GM19240 (cell line): ENCODE data around the gene FGR.
"Not testable (repeated sequence)": the region's sequence is repeated elsewhere in the genome, so short reads cannot be mapped to it uniquely, and the experiment has no call there.

Experiments
- DNase-seq: peaks from one replicate; pipeline ENCODE4 v3.0.0; 2011; ENCODE audit warnings: low spot score; ENCODE audit not compliant: insufficient read length

FGR gene

DNA sequence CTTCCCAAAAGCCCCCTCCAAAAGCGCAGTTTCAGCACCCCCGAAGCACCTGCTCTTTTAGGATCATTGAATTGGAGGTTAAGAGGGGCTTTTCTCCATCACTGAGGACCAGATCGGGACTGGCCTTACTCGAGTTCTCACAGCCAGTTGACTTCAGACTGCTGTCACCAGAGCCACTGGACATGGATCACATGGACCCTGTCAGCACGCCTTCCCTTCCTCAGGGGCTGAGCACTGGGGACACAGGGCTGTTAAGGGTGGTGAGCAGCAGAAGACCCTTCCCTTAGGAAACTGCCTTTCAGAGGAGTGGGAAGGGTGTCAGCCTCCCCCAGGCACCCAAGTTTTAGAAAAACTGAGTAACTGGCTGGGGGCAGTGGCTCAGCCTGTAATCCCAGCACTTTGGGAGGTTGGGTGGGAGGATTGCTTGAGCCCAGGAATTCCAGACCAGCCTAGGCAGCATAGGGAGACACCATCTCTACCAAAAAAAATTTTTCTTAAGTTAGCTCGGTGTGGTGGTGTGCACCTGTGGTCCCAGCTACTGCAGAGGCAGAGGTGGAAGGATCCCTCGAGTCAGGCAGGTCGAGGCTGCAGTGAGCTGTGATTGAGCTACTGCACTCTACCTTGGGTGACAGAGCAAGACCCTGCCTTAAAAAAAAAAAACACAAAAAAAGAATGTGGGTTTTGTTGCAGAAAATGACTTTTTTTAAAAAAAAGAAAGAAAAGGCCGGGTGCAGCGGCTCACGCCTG lies 584 bp upstream of the FGR start:
- no peak for DNase-seq

DNA sequence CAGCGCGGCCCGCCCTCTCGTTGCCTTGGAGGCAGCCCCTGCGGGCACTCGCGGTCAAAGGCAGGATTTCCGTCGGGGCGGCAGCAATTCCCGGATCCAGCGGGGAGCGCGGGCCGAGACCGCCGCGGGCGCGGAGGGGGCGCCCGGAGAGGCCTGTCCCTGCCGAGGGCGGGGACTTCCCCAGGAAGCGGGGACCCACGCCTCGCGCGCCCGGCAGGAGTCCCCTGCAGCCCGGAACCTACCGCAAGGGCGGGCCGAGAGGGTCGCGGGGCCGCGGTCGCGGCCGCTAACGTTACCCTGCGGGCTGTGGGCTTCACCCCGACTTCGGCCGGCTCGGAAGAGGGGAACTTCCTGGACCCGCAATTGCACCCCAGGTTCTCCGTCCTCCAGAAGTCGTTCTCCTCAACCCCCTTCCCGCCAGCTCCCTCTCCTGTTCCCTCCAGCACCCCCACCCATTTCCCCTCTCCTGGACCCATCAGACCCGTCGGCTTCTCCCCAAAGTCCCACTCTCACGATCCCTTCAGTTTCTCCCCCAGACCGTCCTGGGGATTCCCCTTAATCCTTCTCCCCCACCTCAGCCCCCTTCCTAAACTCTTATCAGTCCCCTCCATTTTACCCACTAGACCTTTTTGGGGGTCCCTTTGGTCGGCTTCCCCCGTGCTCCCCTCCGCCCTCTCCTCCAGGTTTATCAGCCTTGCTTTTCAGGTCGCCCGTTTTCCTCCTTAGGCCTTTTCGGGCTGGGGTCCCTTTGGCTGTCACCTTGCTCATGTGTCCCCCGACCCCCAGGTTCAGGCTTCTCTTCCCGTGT lies 604 bp downstream of the FGR start:
- no peak for DNase-seq

DNA sequence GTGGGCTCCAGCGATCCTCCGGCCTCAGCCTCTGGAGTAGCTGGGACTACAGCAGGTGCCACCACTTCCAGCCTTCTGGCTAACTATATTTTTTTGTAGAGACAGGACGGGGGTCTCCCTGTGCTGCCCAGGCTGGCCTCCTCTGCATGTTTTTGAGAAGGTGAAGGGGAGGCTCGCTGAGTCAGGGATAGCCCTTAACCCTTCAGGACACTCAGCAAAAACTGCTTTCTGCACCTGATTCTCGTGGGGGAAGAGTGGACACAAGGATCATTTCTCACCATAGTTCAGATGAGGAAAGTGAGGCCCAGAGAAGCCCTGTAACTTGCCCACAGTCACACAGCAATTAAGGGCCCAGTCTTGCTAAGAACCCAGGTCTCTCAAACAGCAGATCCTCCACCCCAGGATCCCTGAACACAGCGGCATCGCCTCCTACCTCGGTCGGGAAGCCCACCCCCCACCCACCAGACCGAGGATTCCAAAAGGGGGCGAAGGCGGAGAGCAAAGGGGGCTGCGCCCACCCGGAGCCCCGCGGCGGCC lies 1.3 kb downstream of the FGR start:
- DNase-seq: no peak

DNA sequence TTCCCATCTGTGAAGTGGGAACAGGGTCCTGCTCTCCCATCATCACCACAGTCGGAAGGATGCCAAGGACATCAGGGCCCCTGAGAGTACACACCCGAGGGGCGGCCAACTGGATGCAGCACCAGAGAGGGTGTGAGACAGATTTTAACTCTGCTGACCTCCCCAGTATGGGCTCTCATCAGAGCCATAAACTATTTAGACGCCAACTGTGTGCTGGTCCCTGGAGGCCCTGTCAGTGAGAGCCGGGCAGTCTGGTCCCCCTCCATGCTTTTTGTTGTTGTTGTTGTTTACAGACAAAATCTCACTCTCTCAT lies 1.7 kb downstream of the FGR start:
- DNase-seq: no peak

DNA sequence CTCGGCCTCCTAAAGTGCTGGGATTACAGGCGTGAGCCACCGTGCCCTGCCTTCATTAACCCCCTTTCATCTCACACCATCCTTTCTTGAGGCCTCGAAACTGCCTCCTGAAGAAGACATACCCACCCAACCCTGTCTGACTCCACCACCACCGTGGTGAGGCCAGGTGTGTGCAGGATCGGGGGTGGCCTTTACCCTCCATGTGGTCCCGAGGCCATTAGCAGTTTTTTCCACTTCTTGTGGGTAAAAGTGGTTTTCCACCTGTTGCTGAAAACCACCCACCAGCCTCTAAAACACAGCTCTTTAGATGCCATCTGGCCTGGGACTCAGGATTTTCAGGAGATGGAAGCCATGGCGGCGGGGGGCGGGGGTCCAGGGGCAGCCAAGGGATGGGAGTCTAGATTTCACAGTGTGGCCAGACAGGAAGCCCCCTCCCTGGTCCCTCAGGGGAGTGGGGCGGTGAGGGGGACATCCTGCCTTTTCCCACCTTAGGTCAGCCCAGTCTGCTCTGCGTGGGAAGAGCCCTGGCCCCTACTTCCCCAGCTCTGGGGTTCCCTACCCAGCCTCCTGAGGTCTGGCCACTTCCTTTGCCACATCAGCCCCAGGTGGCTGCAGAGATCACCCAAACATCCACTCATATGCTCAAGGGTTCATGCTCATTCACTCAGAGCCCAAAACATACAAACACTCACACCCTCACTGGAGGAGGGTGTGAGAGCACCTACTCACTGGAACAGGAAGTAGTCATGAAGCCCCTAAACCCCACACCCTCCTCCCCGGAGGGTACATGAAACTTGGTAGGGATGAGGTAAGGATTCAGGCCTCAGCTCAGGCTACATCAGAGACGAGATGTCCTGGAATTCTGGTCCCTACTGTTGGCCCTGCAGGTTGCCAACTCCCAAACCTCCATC lies 2.3 kb downstream of the FGR start:
- DNase-seq: no peak

DNA sequence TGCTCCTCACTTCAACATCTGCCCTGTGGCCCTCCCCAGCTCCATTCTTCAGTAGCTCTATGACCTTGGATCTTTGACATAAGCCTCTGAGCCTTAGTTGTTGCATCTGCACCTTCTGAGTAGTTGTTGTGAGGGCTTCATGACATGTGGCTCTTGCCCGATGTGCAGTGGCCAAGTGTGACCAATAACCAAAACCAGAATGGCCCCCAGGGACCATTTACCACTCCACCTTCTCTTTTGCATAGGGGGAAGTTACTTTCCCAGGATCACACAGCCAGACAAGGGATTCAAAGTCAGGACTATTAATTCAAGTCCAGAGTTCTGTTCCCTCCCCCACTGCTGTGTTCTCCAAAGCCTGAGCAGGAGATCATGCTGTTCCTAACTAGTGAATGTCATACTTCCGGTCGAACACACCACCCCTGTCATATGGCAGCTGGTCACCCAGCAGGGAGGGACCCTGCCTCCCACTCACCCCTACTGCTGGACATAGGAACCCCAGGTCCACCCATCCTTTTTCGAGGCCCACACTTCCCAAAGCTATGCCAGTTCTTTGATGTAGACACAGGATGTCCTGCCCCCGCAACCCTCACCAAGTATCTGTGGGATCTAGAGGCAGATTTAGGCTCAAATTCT lies 4.0 kb downstream of the FGR start:
- DNase-seq: no peak

DNA sequence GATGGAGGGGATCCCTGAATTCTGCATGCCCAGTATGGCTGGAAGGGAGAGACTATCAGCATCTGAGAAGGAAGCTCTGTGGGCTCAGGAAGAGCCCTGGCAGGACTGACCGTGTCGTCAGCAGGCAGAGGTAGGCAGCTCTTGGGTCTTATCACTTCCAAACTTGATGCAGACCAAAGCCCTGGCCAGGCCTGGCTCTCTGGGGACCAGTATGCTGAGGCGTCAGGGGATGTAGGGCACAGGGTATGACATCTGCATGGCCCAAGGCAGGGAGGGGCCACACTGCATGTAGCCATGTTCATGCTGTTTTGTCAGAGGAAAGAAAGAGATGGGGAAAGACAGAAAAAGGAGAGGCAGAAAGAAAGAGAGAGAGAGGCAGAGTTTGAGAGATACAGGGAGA lies 6.3 kb downstream of the FGR start:
- no peak for DNase-seq

DNA sequence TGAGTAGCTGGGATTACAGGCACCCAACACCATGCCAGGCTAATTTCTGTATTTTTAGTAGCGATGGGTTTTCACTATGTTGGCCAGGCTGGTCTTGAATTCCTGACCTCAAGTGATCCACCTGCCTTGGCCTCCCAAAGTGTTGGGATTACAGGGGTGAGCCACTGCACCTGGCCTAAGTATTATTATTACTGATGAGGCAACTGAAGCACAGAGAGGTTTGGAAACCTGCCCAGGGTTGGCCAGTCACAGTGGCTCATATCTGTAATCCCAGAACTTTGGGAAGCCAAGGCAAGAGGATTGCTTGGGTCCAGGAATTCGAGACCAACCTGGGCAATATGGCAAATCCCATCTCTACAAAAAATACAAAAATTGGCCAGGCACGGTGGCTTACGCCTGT lies 7.3 kb downstream of the FGR start:
- DNase-seq: not testable (repeated sequence)

DNA sequence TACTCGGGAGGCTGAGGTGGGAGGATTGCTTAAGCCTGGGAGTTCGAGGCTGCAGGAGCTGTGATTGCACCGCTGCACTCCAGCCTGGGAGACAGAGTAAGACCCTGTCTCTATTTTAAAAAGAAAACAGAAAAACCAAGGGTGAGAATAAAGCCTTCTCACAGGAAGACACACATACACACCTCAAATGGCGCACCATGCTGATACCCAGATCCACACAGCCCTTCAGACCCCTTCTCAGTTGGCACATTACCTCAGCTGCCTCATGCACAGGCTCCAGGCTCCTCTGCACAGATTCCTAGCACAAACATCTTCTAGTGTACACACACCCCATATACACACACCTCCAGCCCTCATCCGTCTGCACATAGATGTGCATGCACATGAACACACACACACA lies 7.9 kb downstream of the FGR start:
- DNase-seq: no peak

DNA sequence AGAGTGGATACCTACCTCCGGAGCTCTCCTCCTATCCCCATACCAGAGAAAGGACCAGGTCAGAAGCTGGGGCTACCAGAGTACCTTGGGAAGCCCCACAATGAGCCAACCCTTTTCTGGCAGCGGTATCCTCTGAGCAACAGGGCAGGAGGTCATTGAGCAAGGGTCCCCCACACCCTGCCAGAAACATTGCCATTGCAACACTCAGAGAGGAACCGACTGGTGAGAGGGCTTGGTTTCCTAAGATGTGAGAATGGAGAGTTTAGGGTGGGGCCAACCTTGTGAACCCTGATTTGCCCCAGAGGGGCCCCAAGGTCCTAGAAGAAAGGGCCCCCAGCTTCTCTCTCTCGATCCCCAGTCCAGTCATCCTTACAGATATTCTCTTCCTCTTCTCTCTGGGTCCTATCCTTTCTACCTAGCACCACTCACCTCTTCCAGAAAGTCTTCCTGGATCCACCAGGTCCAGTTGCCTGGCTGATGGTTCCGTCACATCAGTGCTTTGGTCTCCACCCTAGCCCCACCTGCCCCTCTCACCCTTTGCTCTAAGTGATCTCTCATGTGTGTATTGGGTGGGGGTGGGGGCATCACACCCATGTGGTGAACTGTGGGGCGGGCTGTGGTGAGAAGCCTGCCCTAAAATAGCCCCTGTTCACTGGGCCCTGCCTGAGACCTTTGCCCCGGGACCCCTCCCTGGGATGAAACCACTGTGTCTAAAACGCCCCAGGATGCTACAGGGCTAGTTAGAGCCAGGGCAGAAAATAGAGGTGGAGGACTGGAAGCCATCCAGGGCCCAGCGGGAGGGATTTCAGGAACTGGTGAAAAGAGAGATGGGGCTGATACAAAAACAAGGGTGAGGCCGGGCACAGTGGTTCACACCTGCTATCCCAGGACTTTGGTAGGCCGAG lies 8.7 kb downstream of the FGR start:
- no peak for DNase-seq

DNA sequence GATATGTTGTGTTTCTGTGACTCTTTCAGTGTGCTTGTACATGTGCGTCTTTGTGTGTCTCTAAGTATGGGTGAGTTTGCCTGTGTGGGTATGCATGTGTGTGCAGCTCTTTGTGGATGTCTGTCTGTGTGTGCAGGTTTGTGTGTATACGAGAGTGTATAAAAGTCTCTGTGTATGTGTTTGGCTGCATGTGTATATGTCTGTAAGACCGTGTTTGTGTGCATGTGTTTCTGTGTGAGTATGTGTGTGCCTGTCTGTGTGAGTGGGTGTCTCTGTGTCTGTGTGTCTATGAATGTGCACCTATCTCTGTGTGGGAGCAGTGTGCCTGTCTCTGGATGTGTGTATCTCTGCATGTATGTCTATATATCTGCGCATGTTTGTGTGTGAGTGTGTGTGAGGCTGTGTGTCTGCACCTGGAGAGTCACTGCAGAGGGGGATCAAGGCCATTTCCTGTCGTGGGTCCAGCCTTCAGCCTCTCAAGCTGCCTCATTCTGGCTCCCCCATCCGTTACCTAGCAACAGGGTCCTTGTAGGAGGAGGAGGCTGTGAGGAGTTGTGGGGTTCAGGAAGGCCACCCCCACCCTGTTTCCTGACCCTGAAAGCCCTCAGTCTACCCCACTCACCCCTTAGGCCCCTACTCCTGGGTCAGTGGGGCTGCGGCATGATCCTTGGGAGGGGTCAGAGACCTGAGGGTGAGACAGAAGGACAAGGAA lies 10.4 kb downstream of the FGR start:
- no peak for DNase-seq

DNA sequence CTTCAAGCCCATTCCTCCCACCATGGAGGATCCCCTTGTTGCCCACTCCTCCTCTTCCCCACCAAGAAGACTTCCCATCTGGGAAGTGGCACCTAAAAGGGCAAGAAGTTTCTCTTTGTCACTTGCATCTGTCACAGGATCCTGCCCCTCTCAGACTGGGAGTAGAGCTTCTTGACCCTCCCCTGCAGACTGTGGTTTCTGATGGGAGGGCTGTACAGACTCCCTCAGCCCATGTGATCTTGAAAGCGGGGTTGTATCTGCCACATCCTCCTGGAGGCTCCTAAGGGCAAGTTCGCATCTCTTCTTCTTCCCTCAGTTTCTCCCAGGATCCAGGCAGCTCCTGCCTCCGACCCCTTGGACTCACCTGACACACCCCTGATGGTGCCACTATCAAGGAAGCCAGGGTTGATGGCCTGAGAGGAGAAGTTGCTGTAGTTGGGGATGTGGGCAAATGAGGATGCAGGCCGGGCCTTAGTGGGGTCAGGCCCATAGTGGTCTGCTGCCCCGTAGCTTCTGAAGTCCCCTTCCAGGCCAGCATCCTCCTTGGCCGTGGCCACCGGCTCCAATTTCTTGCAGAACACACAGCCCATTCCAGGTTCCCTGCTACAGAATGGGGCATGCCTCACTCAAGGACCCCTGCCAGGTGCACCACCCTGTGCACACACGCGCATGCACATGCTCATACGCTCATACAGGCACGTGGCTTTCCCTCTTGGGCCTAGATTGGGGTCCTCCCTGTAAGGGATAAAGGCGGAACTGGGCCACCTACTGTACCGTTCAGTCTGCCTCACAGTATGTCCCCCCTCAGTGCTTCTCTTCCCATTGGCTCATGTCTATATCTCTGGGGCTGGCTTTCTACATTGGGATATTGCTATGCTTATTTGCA lies 11.4 kb downstream of the FGR start:
- no peak for DNase-seq

DNA sequence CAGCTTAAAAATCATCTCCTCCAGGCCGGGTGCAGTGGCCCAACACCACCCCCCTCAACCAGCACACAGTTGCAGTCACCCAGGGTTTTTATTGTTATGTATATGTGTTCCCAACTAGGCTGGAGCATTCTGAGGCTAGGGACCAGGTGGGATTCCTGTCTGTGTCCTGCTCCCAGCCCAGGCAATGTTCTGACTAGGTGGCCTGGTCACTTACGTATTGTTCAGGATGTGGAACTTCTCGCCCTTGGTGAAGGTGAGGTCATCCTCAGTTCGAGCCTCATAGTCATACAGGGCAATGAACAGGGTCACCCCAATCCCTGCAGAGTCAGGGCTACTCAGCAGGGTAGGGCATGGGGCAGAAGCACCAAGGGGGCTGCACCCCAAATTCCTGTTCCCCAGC lies 12.2 kb downstream of the FGR start:
- no peak for DNase-seq

DNA sequence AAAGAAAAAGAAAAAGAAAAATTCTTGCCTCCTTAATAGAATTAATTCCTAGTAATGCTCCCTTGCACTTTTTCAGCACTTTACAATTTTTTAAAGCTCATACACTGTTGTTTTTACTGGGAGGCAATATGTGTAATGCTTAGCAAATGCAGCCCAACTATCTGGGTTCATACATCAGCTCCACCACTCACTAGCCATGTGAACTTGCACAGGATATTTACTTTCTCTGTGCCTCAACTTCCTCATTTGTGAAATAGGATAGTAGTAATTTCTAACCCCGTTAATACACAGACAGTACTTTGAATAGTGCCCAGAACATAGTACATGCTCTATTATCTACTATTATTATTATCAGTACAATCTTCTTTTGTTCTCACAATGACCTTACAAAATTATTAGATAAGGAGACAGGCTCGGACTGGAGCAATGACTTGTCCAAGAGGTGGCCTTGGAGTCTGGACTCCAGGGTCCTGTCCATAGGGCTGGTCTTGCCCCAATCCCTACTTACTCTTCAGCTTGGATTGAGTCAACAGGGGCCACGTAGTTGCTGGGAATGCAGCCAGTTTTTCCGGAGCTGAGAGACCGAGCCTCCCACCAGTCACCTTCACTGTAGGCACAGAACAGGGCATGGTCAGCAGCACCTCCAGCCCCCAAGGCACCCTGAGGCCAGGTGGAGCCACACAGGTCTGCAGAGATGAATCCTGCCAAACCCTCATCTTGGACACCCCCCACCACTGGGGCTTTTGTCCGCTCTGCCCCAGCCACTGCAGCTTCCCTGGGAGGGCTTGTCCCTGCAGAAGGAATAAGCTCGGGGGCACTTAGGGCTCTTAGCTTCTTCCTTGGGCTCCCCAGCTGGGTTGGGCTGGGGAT lies 13.7 kb downstream of the FGR start:
- no peak for DNase-seq

DNA sequence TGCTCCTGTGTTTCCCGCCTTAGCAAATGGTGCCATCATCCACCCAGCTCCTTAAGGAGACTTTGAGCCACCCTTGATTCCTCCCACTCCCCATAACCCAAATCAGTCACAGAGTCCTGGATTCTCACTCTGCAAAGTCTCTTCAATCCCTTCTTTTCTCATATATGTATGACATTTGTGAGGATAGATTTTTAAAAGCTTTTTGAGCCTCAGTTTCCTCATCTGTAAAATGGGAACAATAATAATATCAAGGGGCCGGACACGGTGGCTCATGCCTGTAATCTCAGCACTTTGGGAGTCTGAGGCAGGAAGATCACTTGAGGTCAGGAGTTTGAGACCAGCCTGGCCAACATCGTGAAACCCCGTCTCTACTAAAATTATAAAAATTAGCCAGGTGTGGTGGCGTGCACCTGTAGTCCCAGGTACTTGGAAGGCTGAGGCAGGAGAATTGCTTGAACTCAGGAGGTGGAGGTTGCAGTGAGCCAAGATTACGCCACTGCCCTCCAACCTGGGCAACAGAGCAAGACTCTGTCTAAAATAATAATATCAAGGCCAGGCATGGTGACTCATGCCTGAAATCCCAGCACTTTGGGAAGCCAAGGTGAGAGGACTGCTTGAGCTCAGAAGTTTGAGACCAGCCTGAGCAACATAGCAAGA lies 15.1 kb downstream of the FGR start:
- DNase-seq: not testable (repeated sequence)

DNA sequence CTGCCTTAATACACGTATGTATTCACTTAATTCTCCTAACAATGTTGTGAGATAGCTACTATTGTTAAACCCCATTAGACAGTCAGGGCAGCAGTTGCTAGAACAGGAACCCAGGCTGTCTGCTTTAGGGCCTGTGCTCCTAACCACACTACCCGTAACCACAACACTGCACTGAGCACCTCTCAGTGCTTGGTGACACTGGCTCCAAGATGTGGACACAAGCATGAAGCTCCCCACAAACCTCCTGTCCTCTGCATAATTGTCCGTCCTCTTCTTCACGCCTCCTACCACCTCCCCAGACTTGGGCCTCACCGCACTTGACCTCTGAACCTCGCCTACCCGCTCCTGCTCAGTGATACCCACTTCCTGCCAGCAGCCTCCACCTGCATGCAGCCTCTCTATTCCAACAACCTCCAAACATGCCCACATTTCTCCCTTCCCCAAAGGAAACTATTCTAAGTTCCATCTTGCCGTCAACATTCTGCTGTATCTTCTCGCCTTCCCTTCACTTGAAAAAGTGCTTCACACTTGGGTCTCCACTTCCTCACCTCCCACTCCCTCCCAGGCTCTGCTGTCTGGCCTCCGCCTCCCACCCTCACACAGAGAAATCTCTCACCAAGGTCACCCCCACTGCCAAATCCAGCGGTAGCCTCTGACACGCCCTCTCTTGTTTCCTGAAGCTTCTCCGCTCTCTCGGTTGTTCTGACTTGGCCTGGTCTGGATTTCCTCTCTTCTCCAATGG lies 16.5 kb downstream of the FGR start:
- no peak for DNase-seq
